H9 (cell line): ENCODE data around the gene FBXO10. TPM values are rescaled to one million over a fixed set of nuclear protein-coding genes. Genes with fewer than 3 reads are reported as not detected.

Source experiments
- DNase-seq: peaks from one replicate; pipeline ENCODE4 v3.0.0-alpha.2; 2017
- H2AFZ ChIP-seq: one replicate; pipeline ENCODE4 v1.6.1; 2013; ENCODE audit warnings: mild to moderate bottlenecking, low read length, control low read depth, moderate library complexity
- H2AK5ac ChIP-seq: 2 replicates; pipeline ENCODE4 v1.6.1; 2013; ENCODE audit warnings: low read length, control low read depth, mixed read lengths; ENCODE audit not compliant: insufficient read length
- H2BK120ac ChIP-seq: one replicate; pipeline ENCODE4 v1.6.1; 2013; ENCODE audit warnings: low read depth, mild to moderate bottlenecking, low read length, control low read depth, inconsistent platforms; ENCODE audit not compliant: poor library complexity, severe bottlenecking
- H2BK12ac ChIP-seq: 2 replicates; pipeline ENCODE4 v1.6.1; 2013; ENCODE audit warnings: low read length, control low read depth, mixed read lengths, low read depth; ENCODE audit not compliant: insufficient read length
- H2BK15ac ChIP-seq: 2 replicates; pipeline ENCODE4 v1.6.1; 2013; ENCODE audit warnings: low read depth, low read length, control low read depth
- H2BK20ac ChIP-seq: one replicate; pipeline ENCODE4 v1.6.1; 2013; ENCODE audit warnings: low read depth, mild to moderate bottlenecking, low read length, control low read depth, inconsistent platforms; ENCODE audit not compliant: poor library complexity, severe bottlenecking
- H2BK5ac ChIP-seq: 2 replicates; pipeline ENCODE4 v1.6.1; 2013; ENCODE audit warnings: low read length, control low read depth, mixed read lengths; ENCODE audit not compliant: insufficient read length
- H3K14ac ChIP-seq: 2 replicates; pipeline ENCODE4 v1.6.1; 2013; ENCODE audit warnings: low read length, control low read depth; ENCODE audit not compliant: insufficient read depth
- H3K18ac ChIP-seq: 2 replicates; pipeline ENCODE4 v1.6.1; 2013; ENCODE audit warnings: low read depth, mild to moderate bottlenecking, mixed read lengths, low read length, control low read depth; ENCODE audit not compliant: insufficient read length
- H3K23ac ChIP-seq: 2 replicates; pipeline ENCODE4 v1.6.1; 2013; ENCODE audit warnings: low read length, control low read depth, mixed read lengths, low read depth; ENCODE audit not compliant: insufficient read length
- H3K23me2 ChIP-seq: 2 replicates; pipeline ENCODE4 v1.6.1; 2013; ENCODE audit warnings: low read depth, mild to moderate bottlenecking, mixed read lengths, low read length, control low read depth; ENCODE audit not compliant: insufficient read length, poor library complexity, severe bottlenecking
- H3K27ac ChIP-seq: 2 replicates; pipeline ENCODE4 v1.5.1; 2013; ENCODE audit warnings: low read length, control low read depth, mixed read lengths, low read depth; ENCODE audit not compliant: insufficient read length
- H3K27me3 ChIP-seq: 2 replicates; pipeline ENCODE4 v1.6.1; 2013; ENCODE audit warnings: low read length, control low read depth, inconsistent platforms; ENCODE audit not compliant: insufficient read depth
- H3K4ac ChIP-seq: 2 replicates; pipeline ENCODE4 v1.6.1; 2013; ENCODE audit warnings: low read depth, mild to moderate bottlenecking, control low read depth, inconsistent platforms, low read length, moderate library complexity
- H3K4me1 ChIP-seq: 2 replicates; pipeline ENCODE4 v1.6.1; 2013; ENCODE audit warnings: low read length, control low read depth, inconsistent platforms; ENCODE audit not compliant: insufficient read depth
- H3K4me2 ChIP-seq: 2 replicates; pipeline ENCODE4 v1.6.1; 2013; ENCODE audit warnings: low read length, control low read depth, mixed read lengths; ENCODE audit not compliant: insufficient read length, insufficient read depth
- H3K56ac ChIP-seq: 2 replicates; pipeline ENCODE4 v1.6.1; 2013; ENCODE audit warnings: low read depth, mild to moderate bottlenecking, mixed read lengths, low read length, control low read depth; ENCODE audit not compliant: insufficient read length
- H3K79me1 ChIP-seq: 2 replicates; pipeline ENCODE4 v1.6.1; 2013; ENCODE audit warnings: low read depth, mild to moderate bottlenecking, moderate library complexity, low read length, control low read depth, inconsistent platforms; ENCODE audit not compliant: insufficient read depth, poor library complexity, severe bottlenecking
- H3K79me2 ChIP-seq: 2 replicates; pipeline ENCODE4 v1.6.1; 2013; ENCODE audit warnings: low read length, control low read depth, inconsistent platforms; ENCODE audit not compliant: insufficient read depth
- H3K9ac ChIP-seq: 2 replicates; pipeline ENCODE4 v1.6.1; 2013; ENCODE audit warnings: low read length, control low read depth, mixed read lengths; ENCODE audit not compliant: insufficient read length; ENCODE audit errors: extremely low read depth
- H3K9me3 ChIP-seq: one replicate; pipeline ENCODE4 v1.6.1; 2013; ENCODE audit warnings: low read depth, low read length, inconsistent platforms; ENCODE audit not compliant: control insufficient read depth
- H3T11ph ChIP-seq: one replicate; pipeline ENCODE4 v1.6.1; 2013; ENCODE audit warnings: mild to moderate bottlenecking, low read length, control low read depth, inconsistent platforms
- H4K20me1 ChIP-seq: one replicate; pipeline ENCODE4 v1.6.1; 2013; ENCODE audit not compliant: control insufficient read depth, insufficient read length, insufficient read depth
- H4K5ac ChIP-seq: 2 replicates; pipeline ENCODE4 v1.6.1; 2013; ENCODE audit warnings: low read depth, mild to moderate bottlenecking, mixed read lengths, low read length, control low read depth; ENCODE audit not compliant: insufficient read length
- H4K8ac ChIP-seq: replicated peaks from 2 replicates; pipeline ENCODE4 v1.6.1; 2013; ENCODE audit warnings: low read length, control low read depth, mixed read lengths, low read depth; ENCODE audit not compliant: insufficient read length
- H4K91ac ChIP-seq: 2 replicates; pipeline ENCODE4 v1.6.1; 2013; ENCODE audit warnings: low read depth, mild to moderate bottlenecking, moderate library complexity, mixed read lengths, low read length, control low read depth; ENCODE audit not compliant: insufficient read length
- H3K27ac Mint-ChIP-seq, 3 experiments: 2 replicates in 2 of 3; 3 replicates in 1 of 3; pipeline ENCODE4 v1.8.0; 2020 to 2021; ENCODE audit warnings: mixed read lengths in 3 of 3, mild to moderate bottlenecking in 1 of 3, moderate library complexity in 1 of 3
- H3K27me3 Mint-ChIP-seq: 2 replicates; pipeline ENCODE4 v1.8.0; 2021; ENCODE audit warnings: low read depth, mild to moderate bottlenecking, moderate library complexity, mixed read lengths
- H3K36me3 Mint-ChIP-seq, 3 experiments: 2 replicates in 2 of 3; 3 replicates in 1 of 3; pipeline ENCODE4 v1.8.0; 2020 to 2021; ENCODE audit warnings: low read depth in 3 of 3, mixed read lengths in 3 of 3; ENCODE audit not compliant: insufficient read depth in 1 of 3
- H3K4me1 Mint-ChIP-seq, 2 experiments: 2 replicates each; pipeline ENCODE4 v1.8.0; 2020; ENCODE audit warnings: mixed read lengths in 2 of 2
- H3K4me3 Mint-ChIP-seq, 2 experiments: 2 replicates in 1 of 2; 3 replicates in 1 of 2; pipeline ENCODE4 v1.8.0; 2020 to 2021; ENCODE audit warnings: mild to moderate bottlenecking in 2 of 2, mixed read lengths in 2 of 2, moderate library complexity in 1 of 2
- H3K9me3 Mint-ChIP-seq, 2 experiments: 2 replicates in 1 of 2; 3 replicates in 1 of 2; pipeline ENCODE4 v1.8.0; 2020; ENCODE audit warnings: mild to moderate bottlenecking in 2 of 2, mixed read lengths in 2 of 2, moderate library complexity in 1 of 2
- WGBS: extraction: QIAGEN DNeasy Blood & Tissue Kit; methylation state at CpG from one replicate; pipeline ENCODE4 v1.1.7; 2013; ENCODE audit warnings: missing lambda C conversion rate, low lambda C conversion rate, mixed read lengths; ENCODE audit not compliant: insufficient read length; ENCODE audit errors: extremely low coverage; 5-methylcytosine and 5-hydroxymethylcytosine counted together
- total RNA-seq: library from RNA; stranded (reverse); gene quantifications from 2 replicates; pipeline ENCODE4 v1.2.1, GENCODE V29; 2021
- TF ChIP-seq, protein P1 (sequence below): fragments of 200-600 bp; sonication (generic); conservative IDR thresholded peaks from 3 replicates; pipeline ENCODE4 v1.8.0; 2021; ENCODE audit warnings: antibody characterized with exemption, mild to moderate bottlenecking

Gene FBXO10
- total RNA-seq, 1 experiment from 2014 or later: 16.8 TPM

DNA sequence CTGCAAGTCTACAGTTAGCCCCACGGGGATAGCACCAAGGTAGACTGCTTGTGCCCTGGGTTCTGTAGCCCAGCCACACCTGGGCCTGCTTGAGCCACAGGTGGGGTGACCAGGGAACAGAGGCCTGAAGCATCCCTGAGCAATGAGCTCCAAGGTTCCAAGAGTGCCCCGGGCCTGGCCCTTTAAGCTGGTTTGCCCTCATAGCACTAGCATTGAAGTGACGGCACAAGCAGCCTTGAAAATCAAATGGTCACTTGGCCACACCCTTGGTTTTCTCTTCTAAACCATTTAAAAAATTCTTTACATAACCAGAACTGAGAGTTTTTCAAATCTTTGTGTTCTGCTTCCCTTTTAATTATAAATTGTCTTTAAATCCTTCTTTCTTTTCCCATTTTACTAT, 24.7 kb downstream of the FBXO10 start:
- Histone ChIP-seq H3K4me1 (no peaks in the 10 kb centered on the region), H3T11ph (no peak overlapping the region), H3K9me3 (no peaks in the 10 kb centered on the region), H3K79me2 (no peaks in the 10 kb centered on the region), H3K79me1 (no peaks in the 10 kb centered on the region), H3K23me2 (no peaks in the 10 kb centered on the region), H3K56ac (no peak overlapping the region), H2BK5ac (no peak overlapping the region), H4K20me1 (no peaks in the 10 kb centered on the region), H4K91ac (no peak overlapping the region), H2AK5ac (no peak overlapping the region), H2BK120ac (no peak overlapping the region), H3K4me2 (no peak overlapping the region), H3K27me3 (no peaks in the 10 kb centered on the region), H2AFZ (no peak overlapping the region), H3K4ac (no peak overlapping the region), H4K8ac (no peak overlapping the region), H2BK15ac (no peak overlapping the region), H2BK20ac (no peak overlapping the region), H4K5ac (no peak overlapping the region), H2BK12ac (no peak overlapping the region), H3K23ac (no peak overlapping the region), H3K9ac (no peak overlapping the region), H3K18ac (no peak overlapping the region), H3K14ac (no peak overlapping the region), H3K27ac (no peak overlapping the region)
- WGBS: no CpG with 5 or more reads among the region's 3 CpGs
- no peak overlapping the region for H3K4me3 Mint-ChIP-seq
- H3K36me3 Mint-ChIP-seq: peaks cover 0 to 13% (median 0%) of the 10 kb centered on the region in 3 experiments; a peak in 1 of 7 replicates
- no peaks in the 10 kb centered on the region for H3K27me3 Mint-ChIP-seq
- no peak for DNase-seq
- peaks cover 9% of the 10 kb centered on the region in 2 experiments for H3K4me1 Mint-ChIP-seq
- peaks cover 0 to 3% of the 10 kb centered on the region in 2 experiments; a peak in 1 of 5 replicates for H3K9me3 Mint-ChIP-seq
- H3K27ac Mint-ChIP-seq: peak overlapping the region in 1 of 3 experiments; percentile 17; a peak in 1 of 7 replicates
- TF ChIP-seq, protein P1, sequence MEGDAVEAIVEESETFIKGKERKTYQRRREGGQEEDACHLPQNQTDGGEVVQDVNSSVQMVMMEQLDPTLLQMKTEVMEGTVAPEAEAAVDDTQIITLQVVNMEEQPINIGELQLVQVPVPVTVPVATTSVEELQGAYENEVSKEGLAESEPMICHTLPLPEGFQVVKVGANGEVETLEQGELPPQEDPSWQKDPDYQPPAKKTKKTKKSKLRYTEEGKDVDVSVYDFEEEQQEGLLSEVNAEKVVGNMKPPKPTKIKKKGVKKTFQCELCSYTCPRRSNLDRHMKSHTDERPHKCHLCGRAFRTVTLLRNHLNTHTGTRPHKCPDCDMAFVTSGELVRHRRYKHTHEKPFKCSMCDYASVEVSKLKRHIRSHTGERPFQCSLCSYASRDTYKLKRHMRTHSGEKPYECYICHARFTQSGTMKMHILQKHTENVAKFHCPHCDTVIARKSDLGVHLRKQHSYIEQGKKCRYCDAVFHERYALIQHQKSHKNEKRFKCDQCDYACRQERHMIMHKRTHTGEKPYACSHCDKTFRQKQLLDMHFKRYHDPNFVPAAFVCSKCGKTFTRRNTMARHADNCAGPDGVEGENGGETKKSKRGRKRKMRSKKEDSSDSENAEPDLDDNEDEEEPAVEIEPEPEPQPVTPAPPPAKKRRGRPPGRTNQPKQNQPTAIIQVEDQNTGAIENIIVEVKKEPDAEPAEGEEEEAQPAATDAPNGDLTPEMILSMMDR: no peak
